ENCODE data around the gene CWF19L1. TPM values are rescaled to one million over a fixed set of nuclear protein-coding genes. Genes with fewer than 3 reads are reported as not detected.
A peak's percentile ranks its signal among the peaks of the same experiment; 100 is the strongest.

The CWF19L1 gene
- total and polyA plus RNA-seq, 2 of the 13 experiments (the other 11 are each of a cell fraction or from before 2014, with no cell fraction given) = 13.6 to 42.1 TPM

DNA sequence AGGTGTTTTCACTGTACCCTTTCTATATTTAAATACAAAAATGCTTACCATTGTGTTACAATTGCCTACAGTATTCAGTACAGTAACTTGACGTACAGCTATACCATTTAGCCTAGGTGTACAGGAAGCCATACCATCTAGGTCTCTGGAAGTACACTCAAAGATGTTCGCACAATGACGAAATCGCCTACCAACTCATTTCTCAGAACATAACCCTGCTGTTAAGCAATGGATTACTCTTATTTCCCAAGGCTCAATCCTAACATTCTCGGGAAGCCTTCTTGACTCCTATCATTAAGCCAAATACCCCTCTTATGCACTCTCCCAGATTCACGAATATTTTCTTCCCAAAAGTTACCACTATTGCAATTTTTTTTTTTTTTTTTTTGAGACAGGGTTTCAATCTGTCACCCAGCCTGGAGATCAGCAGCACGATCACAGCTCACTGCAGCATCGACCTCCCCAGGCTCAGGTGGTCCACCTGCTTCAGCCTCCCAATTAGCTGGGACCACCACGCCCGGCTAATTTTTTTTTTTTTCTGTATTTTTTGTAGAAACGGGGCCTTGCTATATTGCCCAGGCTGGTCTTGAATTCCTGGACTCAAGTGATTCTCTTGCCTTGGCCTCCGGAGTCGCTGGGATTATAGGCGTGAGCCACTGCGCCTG, 1.5 kb downstream of the CWF19L1 start:
- no peaks in the 10 kb centered on the region; a peak in 1 of 5 replicates for H3K27me3 ChIP-seq (ENCODE audit: control insufficient read depth in 1 of 2, insufficient read depth in 2 of 2, low read length in 2 of 2)
- H3K4me3 ChIP-seq (replicated peaks in 1 of 3; ENCODE audit: insufficient read depth in 1 of 3, low read depth in 2 of 3, low read length in 3 of 3) = peak overlapping the region; percentile 79 to 100 (median 98)
- peaks cover 39% of the 10 kb centered on the region for H3K4me1 ChIP-seq (ENCODE audit: insufficient read depth, low read length)
- no peak overlapping the region for H3K27ac ChIP-seq (ENCODE audit: extremely low read length, insufficient read depth, low read length)
- no TSS peak for BruUV-seq (replicated peaks)
- no peak for FAIRE-seq
- H3K79me2 ChIP-seq (ENCODE audit: insufficient read depth, low read length) = peaks cover 18% of the 10 kb centered on the region
- H3K36me3 ChIP-seq (replicated peaks in 1 of 2; ENCODE audit: control insufficient read depth in 1 of 2, insufficient read depth in 2 of 2, low read length in 2 of 2) = no peaks in the 10 kb centered on the region; a peak in 1 of 5 replicates
- no peak for TF ChIP-seq SP2 (CRISPR knock-in tag; IDR thresholded peaks at IDR 0.05)
- TF ChIP-seq, protein P1, sequence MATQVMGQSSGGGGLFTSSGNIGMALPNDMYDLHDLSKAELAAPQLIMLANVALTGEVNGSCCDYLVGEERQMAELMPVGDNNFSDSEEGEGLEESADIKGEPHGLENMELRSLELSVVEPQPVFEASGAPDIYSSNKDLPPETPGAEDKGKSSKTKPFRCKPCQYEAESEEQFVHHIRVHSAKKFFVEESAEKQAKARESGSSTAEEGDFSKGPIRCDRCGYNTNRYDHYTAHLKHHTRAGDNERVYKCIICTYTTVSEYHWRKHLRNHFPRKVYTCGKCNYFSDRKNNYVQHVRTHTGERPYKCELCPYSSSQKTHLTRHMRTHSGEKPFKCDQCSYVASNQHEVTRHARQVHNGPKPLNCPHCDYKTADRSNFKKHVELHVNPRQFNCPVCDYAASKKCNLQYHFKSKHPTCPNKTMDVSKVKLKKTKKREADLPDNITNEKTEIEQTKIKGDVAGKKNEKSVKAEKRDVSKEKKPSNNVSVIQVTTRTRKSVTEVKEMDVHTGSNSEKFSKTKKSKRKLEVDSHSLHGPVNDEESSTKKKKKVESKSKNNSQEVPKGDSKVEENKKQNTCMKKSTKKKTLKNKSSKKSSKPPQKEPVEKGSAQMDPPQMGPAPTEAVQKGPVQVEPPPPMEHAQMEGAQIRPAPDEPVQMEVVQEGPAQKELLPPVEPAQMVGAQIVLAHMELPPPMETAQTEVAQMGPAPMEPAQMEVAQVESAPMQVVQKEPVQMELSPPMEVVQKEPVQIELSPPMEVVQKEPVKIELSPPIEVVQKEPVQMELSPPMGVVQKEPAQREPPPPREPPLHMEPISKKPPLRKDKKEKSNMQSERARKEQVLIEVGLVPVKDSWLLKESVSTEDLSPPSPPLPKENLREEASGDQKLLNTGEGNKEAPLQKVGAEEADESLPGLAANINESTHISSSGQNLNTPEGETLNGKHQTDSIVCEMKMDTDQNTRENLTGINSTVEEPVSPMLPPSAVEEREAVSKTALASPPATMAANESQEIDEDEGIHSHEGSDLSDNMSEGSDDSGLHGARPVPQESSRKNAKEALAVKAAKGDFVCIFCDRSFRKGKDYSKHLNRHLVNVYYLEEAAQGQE (IDR thresholded peaks at IDR 0.05; ENCODE audit: borderline replicate concordance in 1 of 2, low read depth in 1 of 2, low read length in 2 of 2) = no peak
- TF ChIP-seq NPAS2 (CRISPR knock-in tag; IDR thresholded peaks at IDR 0.05; ENCODE audit: borderline replicate concordance) = no peak
- no peak for TF ChIP-seq ZNF577 (CRISPR knock-in tag; IDR thresholded peaks at IDR 0.05; ENCODE audit: borderline replicate concordance, low read depth)
- no peak for TF ChIP-seq ZNF136 (CRISPR knock-in tag; IDR thresholded peaks at IDR 0.05; ENCODE audit: low read depth)
- TF ChIP-seq AHR (CRISPR knock-in tag; IDR thresholded peaks at IDR 0.05) = no peak
- no peak for TF ChIP-seq ZFP90 (CRISPR knock-in tag; IDR thresholded peaks at IDR 0.05; ENCODE audit: borderline replicate concordance)
- no peak for TF ChIP-seq NR2C2 (CRISPR knock-in tag; IDR thresholded peaks at IDR 0.05; ENCODE audit: borderline replicate concordance)
- TF ChIP-seq KDM5A (IDR thresholded peaks at IDR 0.05; ENCODE audit: borderline replicate concordance, low read length) = no peak
- no peak for TF ChIP-seq SNAPC2 (CRISPR knock-in tag; IDR thresholded peaks at IDR 0.05)
- TF ChIP-seq PLRG1 (conservative IDR thresholded peaks at IDR 0.05) = no peak
- TF ChIP-seq, protein P2, sequence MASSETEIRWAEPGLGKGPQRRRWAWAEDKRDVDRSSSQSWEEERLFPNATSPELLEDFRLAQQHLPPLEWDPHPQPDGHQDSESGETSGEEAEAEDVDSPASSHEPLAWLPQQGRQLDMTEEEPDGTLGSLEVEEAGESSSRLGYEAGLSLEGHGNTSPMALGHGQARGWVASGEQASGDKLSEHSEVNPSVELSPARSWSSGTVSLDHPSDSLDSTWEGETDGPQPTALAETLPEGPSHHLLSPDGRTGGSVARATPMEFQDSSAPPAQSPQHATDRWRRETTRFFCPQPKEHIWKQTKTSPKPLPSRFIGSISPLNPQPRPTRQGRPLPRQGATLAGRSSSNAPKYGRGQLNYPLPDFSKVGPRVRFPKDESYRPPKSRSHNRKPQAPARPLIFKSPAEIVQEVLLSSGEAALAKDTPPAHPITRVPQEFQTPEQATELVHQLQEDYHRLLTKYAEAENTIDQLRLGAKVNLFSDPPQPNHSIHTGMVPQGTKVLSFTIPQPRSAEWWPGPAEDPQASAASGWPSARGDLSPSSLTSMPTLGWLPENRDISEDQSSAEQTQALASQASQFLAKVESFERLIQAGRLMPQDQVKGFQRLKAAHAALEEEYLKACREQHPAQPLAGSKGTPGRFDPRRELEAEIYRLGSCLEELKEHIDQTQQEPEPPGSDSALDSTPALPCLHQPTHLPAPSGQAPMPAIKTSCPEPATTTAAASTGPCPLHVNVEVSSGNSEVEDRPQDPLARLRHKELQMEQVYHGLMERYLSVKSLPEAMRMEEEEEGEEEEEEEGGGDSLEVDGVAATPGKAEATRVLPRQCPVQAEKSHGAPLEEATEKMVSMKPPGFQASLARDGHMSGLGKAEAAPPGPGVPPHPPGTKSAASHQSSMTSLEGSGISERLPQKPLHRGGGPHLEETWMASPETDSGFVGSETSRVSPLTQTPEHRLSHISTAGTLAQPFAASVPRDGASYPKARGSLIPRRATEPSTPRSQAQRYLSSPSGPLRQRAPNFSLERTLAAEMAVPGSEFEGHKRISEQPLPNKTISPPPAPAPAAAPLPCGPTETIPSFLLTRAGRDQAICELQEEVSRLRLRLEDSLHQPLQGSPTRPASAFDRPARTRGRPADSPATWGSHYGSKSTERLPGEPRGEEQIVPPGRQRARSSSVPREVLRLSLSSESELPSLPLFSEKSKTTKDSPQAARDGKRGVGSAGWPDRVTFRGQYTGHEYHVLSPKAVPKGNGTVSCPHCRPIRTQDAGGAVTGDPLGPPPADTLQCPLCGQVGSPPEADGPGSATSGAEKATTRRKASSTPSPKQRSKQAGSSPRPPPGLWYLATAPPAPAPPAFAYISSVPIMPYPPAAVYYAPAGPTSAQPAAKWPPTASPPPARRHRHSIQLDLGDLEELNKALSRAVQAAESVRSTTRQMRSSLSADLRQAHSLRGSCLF (CRISPR knock-in tag; IDR thresholded peaks at IDR 0.05; ENCODE audit: borderline replicate concordance) = no peak
- no peak for TF ChIP-seq EEA1 (CRISPR knock-in tag; IDR thresholded peaks at IDR 0.05; ENCODE audit: borderline replicate concordance)
- 91% methylated on average over 15 of the region's 15 CpGs for WGBS (ENCODE audit: low lambda C conversion rate)
- ChIA-PET CTCF (ENCODE audit: low intra/inter-chr PET ratio, low total read pairs) (no interaction called here), POLR2A (no interaction called here)
- H3K4me2 ChIP-seq (ENCODE audit: low read depth, low read length) = peak overlapping the region; percentile 76
- no peaks in the 10 kb centered on the region for H4K20me1 ChIP-seq (ENCODE audit: insufficient read depth, low read length)
- H2AFZ ChIP-seq (ENCODE audit: low read length) = no peak overlapping the region
- no peak for ATAC-seq
- intact Hi-C loops (cut with micrococcal nuclease; ENCODE audit: unreplicated experiment) = no loop called here
- H3K9ac ChIP-seq (ENCODE audit: insufficient read depth, low read depth, low read length) = peak overlapping the region; percentile 93; the same call in 1 of the 2 replicates
- DNase-seq (ENCODE audit: low spot score) = no peak
- in situ Hi-C loops (cut with HindIII; ENCODE audit: extremely low pct_ligation_motif_present, low pct_unique_long_range_greater_than_20kb) = no loop called here
- H3K9me3 ChIP-seq (ENCODE audit: low read length) = no peaks in the 10 kb centered on the region

Measured in HepG2 (cell line).